ENCODE measurements around the gene MAPK10.

DNA sequence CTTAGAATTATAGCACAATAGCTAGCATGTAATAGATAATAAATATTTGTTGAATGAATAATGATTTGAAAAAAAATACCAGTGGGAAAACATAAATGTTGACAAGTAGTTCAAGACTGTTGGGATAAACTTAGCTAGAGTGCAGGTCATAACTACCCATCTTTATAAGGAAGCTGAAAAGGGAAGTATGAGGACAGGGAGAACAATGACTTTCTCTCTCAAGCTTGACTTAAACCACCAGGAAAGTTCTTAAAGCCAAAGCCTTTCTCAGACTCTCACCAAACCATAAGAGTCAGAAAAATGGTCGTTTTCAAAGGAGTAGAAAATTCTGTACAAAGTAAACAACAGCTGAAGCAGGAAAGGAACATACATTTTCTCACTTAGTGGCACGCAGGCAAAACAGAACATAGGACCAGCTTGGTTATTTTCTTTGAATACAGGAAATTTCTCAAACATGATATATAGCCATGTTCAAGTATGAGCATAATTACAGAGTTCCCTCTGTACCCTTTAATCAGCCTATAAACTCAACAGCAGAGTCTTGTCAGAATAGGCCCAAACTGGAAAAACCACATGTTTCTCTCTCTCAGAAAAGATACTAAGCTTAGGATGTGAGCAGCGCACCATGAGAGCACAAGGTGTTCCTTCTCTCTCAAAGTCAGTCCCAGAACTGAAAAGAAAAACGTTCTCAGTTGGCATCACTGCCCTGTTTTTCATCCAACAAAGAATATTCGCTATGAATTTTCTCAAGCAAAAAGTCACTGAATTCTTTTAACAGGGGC, 28.7 kb downstream of the MAPK10 start:
- TF ChIP-seq MAX (CRISPR knock-in tag; IDR thresholded peaks at IDR 0.05) (no peak), ZBTB7A (IDR thresholded peaks at IDR 0.05; ENCODE audit: borderline replicate concordance, control insufficient read depth, low read depth, low read length) (no peak), POLR2AphosphoS5 (IDR thresholded peaks at IDR 0.05; ENCODE audit: control insufficient read depth, insufficient read depth, low read depth, low read length) (no peak), MXD1 (CRISPR knock-in tag; IDR thresholded peaks at IDR 0.05; ENCODE audit: borderline replicate concordance, poor library complexity, severe bottlenecking) (no peak)
- TF ChIP-seq, protein P1, sequence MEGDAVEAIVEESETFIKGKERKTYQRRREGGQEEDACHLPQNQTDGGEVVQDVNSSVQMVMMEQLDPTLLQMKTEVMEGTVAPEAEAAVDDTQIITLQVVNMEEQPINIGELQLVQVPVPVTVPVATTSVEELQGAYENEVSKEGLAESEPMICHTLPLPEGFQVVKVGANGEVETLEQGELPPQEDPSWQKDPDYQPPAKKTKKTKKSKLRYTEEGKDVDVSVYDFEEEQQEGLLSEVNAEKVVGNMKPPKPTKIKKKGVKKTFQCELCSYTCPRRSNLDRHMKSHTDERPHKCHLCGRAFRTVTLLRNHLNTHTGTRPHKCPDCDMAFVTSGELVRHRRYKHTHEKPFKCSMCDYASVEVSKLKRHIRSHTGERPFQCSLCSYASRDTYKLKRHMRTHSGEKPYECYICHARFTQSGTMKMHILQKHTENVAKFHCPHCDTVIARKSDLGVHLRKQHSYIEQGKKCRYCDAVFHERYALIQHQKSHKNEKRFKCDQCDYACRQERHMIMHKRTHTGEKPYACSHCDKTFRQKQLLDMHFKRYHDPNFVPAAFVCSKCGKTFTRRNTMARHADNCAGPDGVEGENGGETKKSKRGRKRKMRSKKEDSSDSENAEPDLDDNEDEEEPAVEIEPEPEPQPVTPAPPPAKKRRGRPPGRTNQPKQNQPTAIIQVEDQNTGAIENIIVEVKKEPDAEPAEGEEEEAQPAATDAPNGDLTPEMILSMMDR (IDR thresholded peaks at IDR 0.05 in 2 of 3, conservative IDR thresholded peaks at IDR 0.05 in 1 of 3; ENCODE audit: insufficient read depth in 2 of 3, low read depth in 1 of 3, low read length in 3 of 3): no peak
